Measurements from ENCODE around the gene KCND3.

DNA sequence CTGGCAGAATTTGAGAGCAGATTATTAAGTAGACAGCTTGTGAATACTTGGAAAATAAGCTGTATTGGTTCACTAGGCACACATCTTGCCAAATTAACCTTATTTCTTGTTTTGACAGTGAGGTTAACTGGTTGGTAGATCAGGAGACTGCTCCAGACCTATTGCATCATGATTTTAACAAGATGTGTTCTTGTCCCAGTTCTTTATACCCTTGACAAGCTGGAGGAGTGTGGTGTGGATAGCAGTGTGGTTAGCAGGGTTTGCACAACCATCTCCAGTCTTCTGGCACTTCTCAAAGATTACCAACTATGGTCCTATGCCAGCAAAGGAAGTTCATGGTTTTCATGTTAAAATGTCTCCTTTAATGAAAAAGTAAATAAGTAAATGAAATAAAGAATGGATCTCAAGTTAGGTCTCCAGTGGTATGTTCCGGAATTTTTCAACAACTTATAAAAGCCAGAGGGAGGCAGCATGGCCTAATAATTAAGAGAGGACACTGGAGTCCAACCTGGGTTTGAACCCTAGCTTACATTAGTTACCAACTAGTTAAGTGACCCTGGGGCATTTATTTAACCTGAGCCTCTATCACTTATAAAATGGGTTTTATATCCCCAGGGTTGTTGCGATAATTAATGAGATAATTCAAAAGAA, 199.7 kb downstream of the KCND3 start:
- TF ChIP-seq GATA3 (IDR thresholded peaks at IDR 0.05; ENCODE audit: low read depth, low read length) (no peak), GATA2 (IDR thresholded peaks at IDR 0.05; ENCODE audit: low read depth, low read length) (no peak)
